Panc1 (cell line): ENCODE data around the gene DBH. TPM values are rescaled to one million over a fixed set of nuclear protein-coding genes. Genes with fewer than 3 reads are reported as not detected.

Source experiments
- ATAC-seq: fragments of 200-7000 bp; cut with Tn5 transposase; 2 replicates; pipeline ENCODE4 v1.9.1; 2020; ENCODE audit warnings: mild to moderate bottlenecking, moderate library complexity
- BruUV-seq: library from RNA; stranded (reverse); fragments of 400-500 nt; replicated peaks from 2 replicates; lab custom pipeline; 2021; lab: Mats Ljungman, UMichigan
- CTCF ChIA-PET: fragments of 300-600 bp; sonication (Branson Sonifier 250); formaldehyde crosslinking; loops from one replicate; lab custom pipeline; 2022; ENCODE audit warnings: antibody characterized with exemption; lab: Charles Lee
- POLR2A ChIA-PET: fragments of 300-600 bp; sonication (Branson Sonifier 250); formaldehyde crosslinking; loops from one replicate; lab custom pipeline; 2022; ENCODE audit warnings: antibody characterized with exemption; lab: Charles Lee
- DNase-seq: peaks from one replicate; pipeline ENCODE4 v3.0.0-alpha.2; 2010; ENCODE audit warnings: low read depth, low spot score
- H3K27ac ChIP-seq: 2 replicates; pipeline ENCODE4 v1.5.1; 2011; ENCODE audit warnings: mild to moderate bottlenecking, low read length, inconsistent platforms
- H3K27me3 ChIP-seq: fragments of 200-500 bp; sonication (Bioruptor generic); 2 replicates; pipeline ENCODE4 v1.6.0; 2014; ENCODE audit warnings: low read length, inconsistent platforms; ENCODE audit not compliant: control insufficient read depth, insufficient read depth
- H3K36me3 ChIP-seq: fragments of 200-500 bp; sonication (Bioruptor generic); 2 replicates; pipeline ENCODE4 v1.5.1; 2014; ENCODE audit warnings: inconsistent platforms, mild to moderate bottlenecking, low read length, moderate library complexity; ENCODE audit not compliant: control insufficient read depth, insufficient read depth
- H3K4me1 ChIP-seq: 2 replicates; pipeline ENCODE4 v1.5.1; 2011; ENCODE audit warnings: inconsistent platforms, mild to moderate bottlenecking, low read length, moderate library complexity; ENCODE audit not compliant: control insufficient read depth, insufficient read depth
- H3K4me3 ChIP-seq, 2 experiments: 2 replicates each; pipeline ENCODE4 v1.5.1; 2011 to 2012; ENCODE audit warnings: low read depth in 2 of 2, low read length in 2 of 2, mild to moderate bottlenecking in 2 of 2, inconsistent platforms in 1 of 2, moderate library complexity in 1 of 2
- H3K9me3 ChIP-seq: fragments of 200-500 bp; sonication (Bioruptor generic); 2 replicates; pipeline ENCODE4 v1.5.1; 2014; ENCODE audit warnings: low read depth, mild to moderate bottlenecking, inconsistent platforms, low read length, moderate library complexity; ENCODE audit not compliant: control insufficient read depth, insufficient read depth
- POLR2AphosphoS5 ChIP-seq: IDR thresholded peaks from 2 replicates; pipeline ENCODE4 v1.6.1; 2012; ENCODE audit warnings: mild to moderate bottlenecking, low read depth, low read length, moderate library complexity
- REST ChIP-seq, 2 experiments: IDR thresholded peaks; 2 replicates each; pipeline ENCODE4 v1.6.1; 2011 to 2012; ENCODE audit warnings: low read depth in 2 of 2, control low read depth in 1 of 2, low read length in 1 of 2, mild to moderate bottlenecking in 1 of 2, moderate library complexity in 1 of 2; ENCODE audit not compliant: insufficient read depth in 1 of 2
- SIN3A ChIP-seq: IDR thresholded peaks from 2 replicates; pipeline ENCODE4 v1.6.1; 2012; ENCODE audit warnings: low read depth, mild to moderate bottlenecking, low read length, moderate library complexity, borderline replicate concordance; ENCODE audit not compliant: insufficient read depth
- TCF7L2 ChIP-seq: IDR thresholded peaks from 2 replicates; pipeline ENCODE4 v1.6.1; 2011; ENCODE audit warnings: mild to moderate bottlenecking, low read depth, low read length, inconsistent platforms
- in situ Hi-C: cut with HindIII; loops from 2 replicates; pipeline ENCODE4 v1.10.0; 2016; ENCODE audit warnings: low sequenced_read_pairs, low pct_unique_long_range_greater_than_20kb
- intact Hi-C: fragments of 100-400 bp; cut with micrococcal nuclease; formaldehyde crosslinking; loops from one replicate; pipeline ENCODE4 v1.10.0; 2022; ENCODE audit not compliant: unreplicated experiment
- total RNA-seq: library from RNA; stranded (reverse); gene quantifications from one replicate; pipeline ENCODE4 v1.2.1, GENCODE V29; 2021; ENCODE audit not compliant: unreplicated experiment
- TF ChIP-seq, protein P1 (sequence below): fragments of 450-650 bp; IDR thresholded peaks from 2 replicates; pipeline ENCODE4 v1.5.1; 2017; ENCODE audit warnings: mild to moderate bottlenecking

DBH gene
- total RNA-seq, 1 experiment from 2014 or later: not detected

GRCh38 chr9:133615186-133615585 is 21.0 kb upstream of the DBH start:
- POLR2A ChIA-PET: no interaction called here
- Histone ChIP-seq H3K36me3 (no peaks in the 10 kb centered on the region), H3K4me1 (no peaks in the 10 kb centered on the region), H3K4me3 (no peak overlapping the region), H3K27me3 (peaks cover 8% of the 10 kb centered on the region), H3K9me3 (no peaks in the 10 kb centered on the region), H3K27ac (no peak overlapping the region)
- no peak for TF ChIP-seq REST (IDR thresholded peaks at IDR 0.05; ENCODE audit: insufficient read depth in 1 of 2, low read depth in 2 of 2, low read length in 1 of 2)
- TF ChIP-seq, protein P1, sequence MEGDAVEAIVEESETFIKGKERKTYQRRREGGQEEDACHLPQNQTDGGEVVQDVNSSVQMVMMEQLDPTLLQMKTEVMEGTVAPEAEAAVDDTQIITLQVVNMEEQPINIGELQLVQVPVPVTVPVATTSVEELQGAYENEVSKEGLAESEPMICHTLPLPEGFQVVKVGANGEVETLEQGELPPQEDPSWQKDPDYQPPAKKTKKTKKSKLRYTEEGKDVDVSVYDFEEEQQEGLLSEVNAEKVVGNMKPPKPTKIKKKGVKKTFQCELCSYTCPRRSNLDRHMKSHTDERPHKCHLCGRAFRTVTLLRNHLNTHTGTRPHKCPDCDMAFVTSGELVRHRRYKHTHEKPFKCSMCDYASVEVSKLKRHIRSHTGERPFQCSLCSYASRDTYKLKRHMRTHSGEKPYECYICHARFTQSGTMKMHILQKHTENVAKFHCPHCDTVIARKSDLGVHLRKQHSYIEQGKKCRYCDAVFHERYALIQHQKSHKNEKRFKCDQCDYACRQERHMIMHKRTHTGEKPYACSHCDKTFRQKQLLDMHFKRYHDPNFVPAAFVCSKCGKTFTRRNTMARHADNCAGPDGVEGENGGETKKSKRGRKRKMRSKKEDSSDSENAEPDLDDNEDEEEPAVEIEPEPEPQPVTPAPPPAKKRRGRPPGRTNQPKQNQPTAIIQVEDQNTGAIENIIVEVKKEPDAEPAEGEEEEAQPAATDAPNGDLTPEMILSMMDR: no peak
- no peak for TF ChIP-seq POLR2AphosphoS5
- no peak for TF ChIP-seq TCF7L2
- TF ChIP-seq SIN3A: no peak
- in situ Hi-C loops: no loop called here
- no TSS peak for BruUV-seq
- CTCF ChIA-PET: no interaction called here
- ATAC-seq: no peak
- no peak for DNase-seq
- intact Hi-C loops: no loop called here

GRCh38 chr9:133615606-133616188 is 20.5 kb upstream of the DBH start:
- Histone ChIP-seq H3K4me3 (no peak overlapping the region), H3K9me3 (no peaks in the 10 kb centered on the region), H3K27me3 (peaks cover 8% of the 10 kb centered on the region), H3K27ac (no peak overlapping the region), H3K4me1 (no peaks in the 10 kb centered on the region), H3K36me3 (no peaks in the 10 kb centered on the region)
- no TSS peak for BruUV-seq
- TF ChIP-seq REST (IDR thresholded peaks at IDR 0.05; ENCODE audit: insufficient read depth in 1 of 2, low read depth in 2 of 2, low read length in 1 of 2) (no peak), TCF7L2 (no peak), POLR2AphosphoS5 (no peak), SIN3A (no peak)
- TF ChIP-seq, protein P1: no peak
- DNase-seq (no peak), ATAC-seq (no peak)
- in situ Hi-C loops: no loop called here
- intact Hi-C loops: no loop called here
- POLR2A ChIA-PET: no interaction called here
- CTCF ChIA-PET: no interaction called here
